ENCODE data around the gene RSRC1.
A peak's percentile ranks its signal among the peaks of the same experiment; 100 is the strongest.

RSRC1 gene

GRCh38 chr3:158565076-158565475 lies 455.2 kb downstream of the RSRC1 start:
- CTCF ChIA-PET, result no interaction called here
- DNase-seq (ENCODE audit: low read depth, low spot score), result no peak
- H3K4me3 ChIP-seq (ENCODE audit: low read depth, low read length), result no peak overlapping the region
- POLR2A ChIA-PET, result no interaction called here
- TF ChIP-seq CTCF (IDR thresholded peaks at IDR 0.05; ENCODE audit: insufficient read depth, low read length, missing control alignments), result no peak

- TF ChIP-seq CTCF (IDR thresholded peaks at IDR 0.05; ENCODE audit: insufficient read depth, low read length, missing control alignments), result no peak
- ChIA-PET CTCF (interaction anchor here (1.2 to 4.7 kb wide), 5 partner anchors 15 to 223 kb away, joined by 3 to 29 read pairs (median 3); no protein-coding TSS in a partner anchor), POLR2A (no interaction called here)
- no peak for DNase-seq (ENCODE audit: low read depth, low spot score)
- H3K4me3 ChIP-seq (ENCODE audit: low read depth, low read length), result no peak overlapping the region
These were observed 458.9 kb downstream of the RSRC1 start for GRCh38 chr3:158568784-158569183.

GRCh38 chr3:158569794-158570193 lies 459.9 kb downstream of the RSRC1 start:
- no peak overlapping the region for H3K4me3 ChIP-seq (ENCODE audit: low read depth, low read length)
- no peak for TF ChIP-seq CTCF (IDR thresholded peaks at IDR 0.05; ENCODE audit: insufficient read depth, low read length, missing control alignments)
- no peak for DNase-seq (ENCODE audit: low read depth, low spot score)
- POLR2A ChIA-PET, result no interaction called here
- CTCF ChIA-PET, result interaction anchor here (0.7 to 4.7 kb wide), 8 partner anchors 9 to 90 kb away, joined by 3 to 29 read pairs (median 4); partner anchors contain the start of gene GFM1

- POLR2A ChIA-PET, result interaction anchor here (0.6 to 1.3 kb wide), 2 partner anchors 73 to 461 kb away, joined by 4 to 13 read pairs; partner anchors contain the start of genes GFM1 and RSRC1
- no peak for TF ChIP-seq CTCF (IDR thresholded peaks at IDR 0.05; ENCODE audit: insufficient read depth, low read length, missing control alignments)
- peak within 1 kb of the TSS; percentile 76 for H3K4me3 ChIP-seq (ENCODE audit: low read depth, low read length)
- DNase-seq (ENCODE audit: low read depth, low spot score), result peak; percentile 62
- CTCF ChIA-PET, result interaction anchor here (0.6 to 4.7 kb wide), 6 partner anchors 31 to 953 kb away, joined by 3 to 29 read pairs (median 6); partner anchors contain the start of gene GFM1
These were observed 461.3 kb downstream of the RSRC1 start, which contains the start of gene MLF1 for GRCh38 chr3:158570999-158571702. Gene MLF1, plus strand, starts transcription at chr3:158571194. Its CDS starts 107 bp downstream, at chr3:158571301.

- no peak for TF ChIP-seq CTCF (IDR thresholded peaks at IDR 0.05; ENCODE audit: insufficient read depth, low read length, missing control alignments)
These were observed 462.3 kb downstream of the RSRC1 start for GRCh38 chr3:158571969-158572765.

GRCh38 chr3:158572766-158573060 lies 462.8 kb downstream of the RSRC1 start:
- no peak overlapping the region for H3K4me3 ChIP-seq (ENCODE audit: low read depth, low read length)
- no peak for DNase-seq (ENCODE audit: low read depth, low spot score)
- CTCF ChIA-PET, result no interaction called here

More at GRCh38 chr3:158571969-158572765, 462.3 kb downstream of the RSRC1 start:
- H3K4me3 ChIP-seq (ENCODE audit: low read depth, low read length), result no peak overlapping the region; the same call in 1 of the 2 replicates
- ChIA-PET POLR2A (interaction anchor here (0.7 kb wide), 1 partner anchor 189 kb away, joined by 3 read pairs; no protein-coding TSS in a partner anchor), CTCF (interaction anchor here (2.6 kb wide), 1 partner anchor 72 kb away, joined by 17 read pairs; the partner anchor contains the start of gene GFM1)
- no peak for DNase-seq (ENCODE audit: low read depth, low spot score)

More at GRCh38 chr3:158572766-158573060, 462.8 kb downstream of the RSRC1 start:
- no peak for TF ChIP-seq CTCF (IDR thresholded peaks at IDR 0.05; ENCODE audit: insufficient read depth, low read length, missing control alignments)
- POLR2A ChIA-PET, result interaction anchor here (0.7 kb wide), 1 partner anchor 189 kb away, joined by 3 read pairs; no protein-coding TSS in a partner anchor

Data from AG04449 (cell line).